Thyroid gland (tissue), 4 donors: Measurements from ENCODE around the gene SPIB. TPM values are rescaled to one million over a fixed set of nuclear protein-coding genes. Genes with fewer than 3 reads are reported as not detected.

Experiments
- DNase-seq, 2 donors: peaks; one replicate each; pipeline ENCODE4 v3.0.0-alpha.2; 2019
- H3K27ac ChIP-seq, 3 donors: fragments of 200-600 bp; sonication (generic); 1 replicate in 2 of 3; 2 replicates in 1 of 3; pipeline ENCODE4 v1.5.1; 2016 to 2019; ENCODE audit warnings: mild to moderate bottlenecking in 1 of 3, moderate library complexity in 1 of 3
- H3K27me3 ChIP-seq: fragments of 200-600 bp; sonication (generic); one replicate; pipeline ENCODE4 v1.5.1; 2019
- H3K36me3 ChIP-seq, 2 donors: fragments of 200-600 bp; sonication (generic); one replicate each; pipeline ENCODE4 v1.5.1; 2016 to 2019
- H3K4me1 ChIP-seq, 2 donors: fragments of 200-600 bp; sonication (generic); one replicate each; pipeline ENCODE4 v1.5.1; 2017 to 2019
- H3K4me3 ChIP-seq, 3 donors: fragments of 200-600 bp; sonication (generic); replicated peaks in 1 of 3; 1 replicate in 2 of 3; 2 replicates in 1 of 3; pipeline ENCODE4 v1.5.1; 2016; ENCODE audit warnings: mild to moderate bottlenecking in 1 of 3
- H3K9me3 ChIP-seq: fragments of 200-600 bp; sonication (generic); one replicate; pipeline ENCODE4 v1.5.1; 2017
- CTCF ChIP-seq, 6 experiments: fragments of 200-600 bp in 3 of 6; fragments of 450-650 bp in 3 of 6; sonication (generic) in 3 of 6; IDR thresholded peaks; one replicate each; pipeline ENCODE4 v1.5.1; 2016 to 2019; ENCODE audit warnings: antibody characterized with exemption in 6 of 6, mild to moderate bottlenecking in 2 of 6, inconsistent platforms in 1 of 6, moderate library complexity in 1 of 6
- POLR2A ChIP-seq, 2 donors: fragments of 450-650 bp; IDR thresholded peaks; one replicate each; pipeline ENCODE4 v1.6.1; 2017; ENCODE audit warnings: antibody characterized with exemption in 2 of 2, mild to moderate bottlenecking in 2 of 2, moderate library complexity in 1 of 2
- WGBS, 2 donors: methylation state at CpG; one replicate each; pipeline ENCODE4 v1.1.5; 2017; 5-methylcytosine and 5-hydroxymethylcytosine counted together
- intact Hi-C: fragments of 100-400 bp; cut with DNase I; formaldehyde crosslinking; loops from one replicate; pipeline ENCODE4 v1.15.1; 2023
- total RNA-seq, 4 donors: library from RNA; depleted of rRNA; stranded (reverse); fragments of >200 nt; gene quantifications; one replicate each; pipeline ENCODE4 v1.2.3, GENCODE V29; 2016

The SPIB gene
- total RNA-seq, 4 donors from 2014 or later, result not detected

- H3K4me3 ChIP-seq, result peak overlapping the region in 2 of 3 donors; percentile 58 to 64
- peak; percentile 80 to 81 for DNase-seq
- no peaks in the 10 kb centered on the region for H3K36me3 ChIP-seq
- no peak for TF ChIP-seq POLR2A (IDR thresholded peaks at IDR 0.05)
- no peak for TF ChIP-seq CTCF (IDR thresholded peaks at IDR 0.05)
- no peaks in the 10 kb centered on the region for H3K27me3 ChIP-seq
- intact Hi-C loops, result no loop called here
- H3K4me1 ChIP-seq, result peaks cover 14 to 22% of the 10 kb centered on the region in 2 donors
- no peaks in the 10 kb centered on the region for H3K9me3 ChIP-seq
- 2 to 3% methylated on average over 22 to 32 of the region's 54 CpGs for WGBS, 2 donors
- peak overlapping the region in 1 of 3 donors; percentile 20 for H3K27ac ChIP-seq
Observed at GRCh38 chr19:50431343-50432220, 12.8 kb downstream of the SPIB start.

- 1 to 10% methylated on average over 17 to 20 of the region's 40 CpGs for WGBS, 2 donors
- no peaks in the 10 kb centered on the region for H3K27me3 ChIP-seq
- DNase-seq, result peak; percentile 22 to 41
- peak within 1 kb of the TSS in 2 of 3 donors; percentile 58 to 64 for H3K4me3 ChIP-seq
- intact Hi-C loops, result no loop called here
- H3K27ac ChIP-seq, result peak within 1 kb of the TSS in 1 of 3 donors; percentile 20
- H3K4me1 ChIP-seq, result peaks cover 14 to 22% of the 10 kb centered on the region in 2 donors
- no peaks in the 10 kb centered on the region for H3K36me3 ChIP-seq
- no peaks in the 10 kb centered on the region for H3K9me3 ChIP-seq
- TF ChIP-seq CTCF (IDR thresholded peaks at IDR 0.05) (no peak), POLR2A (IDR thresholded peaks at IDR 0.05) (no peak)
Observed at GRCh38 chr19:50432221-50433028, 13.7 kb downstream of the SPIB start, which contains the start of gene MYBPC2. TSS of gene MYBPC2 (plus strand) at chr19:50432892. CDS start at chr19:50432954, 62 bp downstream.

GRCh38 chr19:50433201-50434180 is 14.8 kb downstream of the SPIB start:
- Histone ChIP-seq H3K36me3 (no peaks in the 10 kb centered on the region), H3K27ac (no peak overlapping the region), H3K27me3 (no peaks in the 10 kb centered on the region), H3K4me3 (no peak overlapping the region), H3K4me1 (peaks cover 6 to 14% of the 10 kb centered on the region in 2 donors), H3K9me3 (no peaks in the 10 kb centered on the region)
- DNase-seq, result no peak
- intact Hi-C loops, result no loop called here
- WGBS, 2 donors, result 67 to 75% methylated on average over 11 to 19 of the region's 19 CpGs
- no peak for TF ChIP-seq POLR2A (IDR thresholded peaks at IDR 0.05)
- no peak for TF ChIP-seq CTCF (IDR thresholded peaks at IDR 0.05)

GRCh38 chr19:50434525-50434924 is 15.8 kb downstream of the SPIB start:
- no peak overlapping the region for H3K4me3 ChIP-seq
- no peak overlapping the region for H3K27ac ChIP-seq
- no peaks in the 10 kb centered on the region for H3K9me3 ChIP-seq
- no peaks in the 10 kb centered on the region for H3K27me3 ChIP-seq
- DNase-seq, result no peak
- no peak for TF ChIP-seq POLR2A (IDR thresholded peaks at IDR 0.05)
- no peak for TF ChIP-seq CTCF (IDR thresholded peaks at IDR 0.05)
- peaks cover 6 to 9% of the 10 kb centered on the region in 2 donors for H3K4me1 ChIP-seq
- 54 to 62% methylated on average over 10 to 12 of the region's 12 CpGs for WGBS, 2 donors
- intact Hi-C loops, result no loop called here
- H3K36me3 ChIP-seq, result no peaks in the 10 kb centered on the region
